ENCODE measurements around the gene GHR.

- no peak for TF ChIP-seq CTCF (IDR thresholded peaks at IDR 0.05; ENCODE audit: low read length)
- no peak for TF ChIP-seq EZH2 (optimal IDR thresholded peaks at IDR 0.05; ENCODE audit: low read depth, low read length)
These were observed 108.4 kb downstream of the GHR start for GRCh38 chr5:42531611-42532010.
